Right ventricle myocardium inferior (tissue), 1 donor: ENCODE measurements around the gene STARD13. TPM values are rescaled to one million over a fixed set of nuclear protein-coding genes. Genes with fewer than 3 reads are reported as not detected.
A peak's percentile ranks its signal among the peaks of the same experiment; 100 is the strongest.

ENCODE experiments used
- ATAC-seq: fragments of 200-7000 bp; cut with Tn5 transposase; one replicate; pipeline ENCODE4 v1.9.1; 2020; ENCODE audit warnings: mild to moderate bottlenecking, moderate library complexity
- DNase-seq: peaks from one replicate; pipeline ENCODE4 v3.0.0; 2021; ENCODE audit errors: missing footprints
- intact Hi-C: fragments of 100-400 bp; cut with DNase I; formaldehyde crosslinking; loops from one replicate; pipeline ENCODE4 v1.11.0; 2022
- total RNA-seq: library from RNA; stranded (reverse); fragmentation: NEBNext Ultra II Directional; extraction: Animal tissue kit (Norgen Biotek cat#: 25700); gene quantifications from one replicate; pipeline ENCODE4 v1.2.1, GENCODE V29; 2021
- donor health status: DM: no; HTN: yes; CAD: no; lungs with severe emphysema.

STARD13 gene
- total RNA-seq, 1 donor from 2014 or later, result 36.4 TPM

DNA sequence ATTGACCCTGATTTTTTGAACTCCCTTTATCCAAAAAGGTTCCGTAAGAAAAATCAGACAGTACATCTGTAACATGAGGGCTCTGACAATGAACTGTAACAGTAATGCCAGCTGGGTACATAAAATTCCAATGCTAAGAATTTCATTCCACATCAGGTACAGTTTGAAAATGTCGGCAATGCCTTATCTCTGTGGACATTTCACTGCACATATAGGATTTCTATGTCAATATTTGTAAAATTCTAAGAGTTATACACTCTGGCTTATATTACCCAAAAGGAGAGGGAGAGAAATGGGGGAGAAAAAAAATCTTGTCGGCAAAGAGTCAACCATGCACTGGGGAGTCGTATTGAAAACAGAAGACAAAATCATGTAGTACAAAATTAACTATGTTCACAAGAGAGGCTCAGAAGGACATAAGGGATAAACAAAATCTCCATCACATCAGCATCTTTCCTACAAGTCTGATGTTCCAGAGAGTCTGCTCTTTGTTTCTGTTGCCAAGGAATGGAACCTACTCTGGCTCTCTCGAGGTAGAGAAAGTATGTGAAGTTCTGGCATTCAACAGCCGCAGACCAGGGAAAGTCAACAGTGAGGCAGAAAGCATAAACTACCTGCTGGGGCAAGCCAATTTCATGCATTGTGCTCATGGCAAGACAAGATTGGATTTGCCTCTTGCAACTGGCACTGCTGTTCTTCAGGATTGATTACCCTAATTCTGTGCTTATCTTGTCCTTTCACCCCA, 72.4 kb downstream of the STARD13 start:
- no peak for ATAC-seq
- intact Hi-C loops, result no loop called here
- no peak for DNase-seq

DNA sequence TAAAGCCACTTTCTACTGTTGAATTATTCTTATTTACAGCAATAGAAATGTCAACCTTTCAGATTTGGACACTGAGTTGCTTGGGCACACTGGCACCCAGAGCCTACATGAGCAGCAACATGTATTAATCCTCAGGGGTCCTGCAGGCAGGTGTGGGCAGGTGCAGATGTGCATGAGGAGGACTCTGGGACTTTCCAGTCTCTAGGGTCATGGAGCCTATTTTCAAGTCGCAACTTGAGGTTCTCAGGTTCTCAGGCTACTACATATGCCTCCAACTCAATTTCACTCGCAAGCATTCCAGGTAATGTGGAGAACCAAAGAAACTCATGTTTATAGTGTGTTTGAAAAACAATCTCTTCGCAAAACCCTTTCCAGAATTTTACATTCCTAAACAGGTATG, 73.2 kb downstream of the STARD13 start:
- intact Hi-C loops, result no loop called here
- DNase-seq, result no peak
- no peak for ATAC-seq

DNA sequence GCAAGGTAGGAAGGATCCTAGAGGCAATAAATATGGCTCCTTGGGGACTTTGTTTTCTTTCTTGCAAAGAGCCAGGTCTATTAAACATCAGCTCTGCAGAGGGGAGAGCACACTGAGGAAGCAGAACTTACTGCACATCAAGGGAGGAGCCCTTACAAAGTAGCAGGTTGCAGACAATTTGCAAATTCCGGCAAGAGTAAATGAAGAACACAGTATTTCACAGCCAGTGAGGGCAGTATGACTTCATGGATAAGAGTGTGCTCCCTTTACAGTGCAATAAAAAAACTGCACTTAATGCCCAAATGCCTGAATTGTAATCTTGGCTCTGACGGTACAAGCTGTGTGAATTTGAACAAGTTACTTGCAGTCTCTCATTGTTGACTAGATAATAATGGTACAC, 75.5 kb downstream of the STARD13 start:
- ATAC-seq (no peak), DNase-seq (no peak)
- intact Hi-C loops, result no loop called here

DNA sequence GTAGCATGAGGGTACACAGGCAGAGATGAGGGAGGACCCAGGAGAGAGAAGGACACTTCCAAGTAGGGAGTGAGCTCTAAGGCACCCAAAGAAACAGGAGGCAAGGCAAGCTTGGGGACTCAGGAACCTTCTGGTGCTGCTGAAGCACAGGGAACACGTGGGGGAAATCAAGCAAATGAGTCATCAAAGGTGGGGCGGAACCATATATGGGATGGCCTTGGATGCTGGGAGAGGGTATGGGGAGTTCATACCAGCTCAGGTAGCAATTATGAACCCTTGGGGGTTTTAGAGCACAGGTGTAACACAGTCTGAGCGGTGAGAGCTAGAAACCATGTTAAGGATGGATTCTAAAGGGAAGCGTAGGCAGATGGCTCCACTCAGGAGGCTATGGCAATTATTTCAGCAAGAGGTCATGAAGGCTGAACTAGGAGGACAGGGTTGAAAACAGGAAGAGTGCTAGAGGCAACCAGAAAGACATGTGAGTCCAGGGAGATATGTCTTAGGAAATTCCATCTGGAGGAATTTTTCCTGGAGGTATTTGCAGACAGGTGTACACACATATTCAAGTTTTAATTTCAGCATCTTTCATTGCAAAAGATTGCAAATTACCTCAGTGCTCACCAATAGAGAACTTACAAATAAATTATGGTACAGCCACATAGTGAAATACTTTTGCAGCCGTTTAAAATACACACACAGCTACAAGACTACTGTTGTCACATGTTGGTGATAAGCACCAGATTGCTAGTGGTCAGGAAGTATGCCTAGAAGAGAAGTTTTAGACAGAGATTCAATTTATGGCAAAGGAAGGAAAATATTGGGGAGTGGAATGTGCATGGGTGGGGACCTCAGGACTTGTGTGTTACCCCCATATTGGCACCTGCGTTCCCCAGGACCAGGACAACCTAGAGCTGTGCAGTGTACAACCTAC, 77.0 kb downstream of the STARD13 start:
- ATAC-seq (no peak), DNase-seq (no peak)
- intact Hi-C loops, result loop anchor here (5.0 kb wide), 1 partner anchor 81 kb away; no protein-coding TSS in a partner anchor

DNA sequence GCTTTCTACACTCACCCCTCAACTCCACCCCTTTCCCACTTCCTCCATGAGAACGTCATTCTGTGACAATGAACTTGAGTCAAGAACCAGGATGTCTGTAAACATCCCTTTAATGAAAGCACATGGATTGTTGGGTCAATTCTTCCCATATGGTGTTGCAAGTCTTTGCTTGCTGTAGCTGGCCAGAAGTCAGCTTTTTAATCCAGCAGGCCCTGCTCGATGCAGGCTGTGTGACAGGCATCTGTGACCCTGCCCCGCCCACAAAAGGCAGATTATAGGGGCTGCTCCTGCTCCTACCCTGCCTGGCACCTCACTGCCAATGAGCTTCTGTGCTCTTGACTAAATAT, 78.0 kb downstream of the STARD13 start:
- ATAC-seq (no peak), DNase-seq (no peak)

DNA sequence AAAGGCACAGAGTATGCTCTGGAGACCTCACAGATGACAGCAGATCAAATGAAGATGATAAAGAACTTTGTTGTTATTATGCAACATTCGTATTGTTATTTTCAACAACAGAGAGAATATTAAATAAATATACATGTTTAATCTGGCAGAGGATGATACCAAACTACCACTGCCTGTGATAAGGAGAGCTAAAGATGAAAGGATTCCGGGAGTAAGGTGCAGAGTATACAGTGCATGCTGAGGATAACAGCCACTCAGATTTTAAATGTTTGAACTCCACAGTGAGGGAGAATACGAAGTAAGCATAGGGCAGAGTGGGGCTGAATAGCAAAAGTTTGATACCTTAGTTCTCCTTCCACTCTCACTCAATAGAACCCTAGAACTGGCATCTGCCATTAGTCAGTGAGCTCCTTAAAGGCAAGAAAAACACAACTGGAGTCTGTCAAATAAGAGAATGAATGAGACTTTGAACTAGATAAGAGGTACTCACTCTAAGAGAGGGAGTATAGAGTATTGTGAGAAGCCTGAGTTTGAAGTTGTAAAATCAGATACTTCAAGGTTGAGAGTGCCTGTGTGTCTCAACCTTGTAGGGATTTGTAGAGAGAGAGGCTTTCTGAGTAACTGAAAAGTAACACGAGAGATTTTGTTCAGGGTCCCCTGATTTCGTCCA, 78.5 kb downstream of the STARD13 start:
- intact Hi-C loops, result loop anchor here (5.0 kb wide), 1 partner anchor 80 kb away; no protein-coding TSS in a partner anchor
- DNase-seq, result no peak
- no peak for ATAC-seq

More for the DNA sequence above, 78.0 kb downstream of the STARD13 start:
- intact Hi-C loops, result loop anchor here (5.0 kb wide), 1 partner anchor 80 kb away; no protein-coding TSS in a partner anchor

DNA sequence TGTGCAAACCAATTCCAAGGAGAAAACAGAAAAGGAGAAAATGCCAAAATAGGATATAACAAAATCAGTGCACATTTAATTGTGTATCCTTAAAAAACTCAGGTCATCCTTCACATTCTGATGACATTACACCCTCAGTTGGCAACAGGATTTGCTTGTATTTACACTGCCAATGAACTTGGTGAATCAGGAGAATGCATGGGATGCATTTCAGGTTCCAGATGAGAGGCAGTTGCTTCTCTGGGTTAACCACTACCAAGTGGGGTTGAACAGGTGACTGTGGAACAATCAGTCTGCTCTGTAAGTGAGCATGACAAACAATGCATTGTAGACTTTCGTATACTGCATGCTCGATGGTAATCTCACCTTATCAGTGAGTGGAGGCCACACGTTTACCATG, 79.1 kb downstream of the STARD13 start:
- ATAC-seq (no peak), DNase-seq (no peak)
- intact Hi-C loops, result loop anchor here (5.0 kb wide), 1 partner anchor 79 kb away; no protein-coding TSS in a partner anchor

DNA sequence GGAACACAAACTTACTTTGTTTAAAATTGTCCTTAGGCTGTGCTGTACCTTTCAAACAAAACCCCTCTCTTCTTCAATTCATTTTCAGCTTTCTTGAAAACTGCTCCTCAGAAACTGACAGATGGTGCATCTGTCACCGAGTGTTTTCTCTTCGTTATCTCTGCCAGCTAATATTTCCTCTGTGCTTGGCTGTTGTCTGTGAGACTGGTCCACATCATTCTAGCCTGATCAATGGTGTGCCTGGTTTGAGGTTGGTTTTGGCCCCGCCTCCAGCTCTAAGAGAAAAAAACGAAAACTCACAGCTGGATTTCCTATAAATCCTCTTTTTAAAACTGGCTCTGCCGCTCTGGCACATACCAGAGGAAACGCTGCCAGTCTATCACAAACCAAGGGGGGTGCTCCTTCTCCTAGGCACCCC, 79.7 kb downstream of the STARD13 start:
- DNase-seq, result no peak
- no peak for ATAC-seq
- intact Hi-C loops, result loop anchor here (5.0 kb wide), 1 partner anchor 79 kb away; no protein-coding TSS in a partner anchor

DNA sequence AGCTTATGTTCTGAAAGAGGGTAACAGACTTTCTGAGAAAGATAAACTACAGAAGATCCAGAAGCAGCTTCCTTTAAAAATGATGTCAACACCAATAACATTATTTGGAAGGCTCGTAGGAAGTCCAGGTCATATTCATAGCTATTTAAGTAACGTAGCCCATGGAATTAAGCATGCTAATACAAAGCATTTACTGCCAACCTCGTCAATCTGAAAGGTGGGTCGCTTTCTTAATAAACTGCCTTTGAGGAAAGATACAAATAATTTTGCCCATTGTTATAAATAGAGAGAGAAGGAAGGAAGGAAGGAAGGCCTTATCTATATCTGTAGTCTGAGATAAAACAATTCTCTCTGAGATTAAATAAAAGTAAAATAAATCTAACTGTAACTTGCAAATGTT, 80.3 kb downstream of the STARD13 start:
- DNase-seq (no peak), ATAC-seq (no peak)
- intact Hi-C loops, result loop anchor here (5.0 kb wide), 1 partner anchor 78 kb away; no protein-coding TSS in a partner anchor

DNA sequence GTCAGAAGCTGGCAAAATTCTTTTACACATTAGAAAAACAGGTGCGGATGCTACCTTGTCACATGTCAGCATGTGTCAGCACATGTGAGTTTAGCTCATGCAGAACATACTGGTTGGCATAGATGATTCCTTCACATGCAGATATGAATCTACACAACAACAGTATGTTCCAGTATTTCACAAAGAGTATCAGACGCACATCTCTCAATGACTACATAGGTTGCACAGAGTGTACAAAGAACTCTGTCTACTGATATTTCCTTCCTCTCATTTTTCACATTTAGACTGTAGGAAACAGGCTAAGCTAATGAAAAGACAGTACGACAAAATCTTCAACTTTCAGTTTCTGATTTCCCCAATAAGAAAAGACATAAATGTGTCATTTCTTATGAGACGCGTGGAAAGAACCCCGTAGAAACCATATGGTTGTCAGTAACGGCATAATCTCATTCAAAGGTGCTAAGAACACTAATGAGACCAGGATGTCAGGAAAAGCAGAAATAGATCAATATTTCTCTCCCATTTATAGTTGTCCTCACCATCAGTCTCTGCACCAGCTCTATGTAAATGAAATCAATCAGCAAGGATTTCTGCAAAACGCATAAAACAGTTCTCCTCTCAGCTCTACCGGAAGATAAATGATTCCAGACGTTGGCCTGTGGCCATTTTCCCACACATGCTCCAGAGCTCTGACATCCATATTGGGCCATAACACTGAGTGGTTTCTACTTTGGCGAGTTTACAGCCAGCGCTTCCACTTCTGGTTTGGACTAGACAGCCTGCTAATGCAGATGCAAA, 81.2 kb downstream of the STARD13 start:
- ATAC-seq (peak; percentile 78), DNase-seq (no peak)
- intact Hi-C loops, result no loop called here

DNA sequence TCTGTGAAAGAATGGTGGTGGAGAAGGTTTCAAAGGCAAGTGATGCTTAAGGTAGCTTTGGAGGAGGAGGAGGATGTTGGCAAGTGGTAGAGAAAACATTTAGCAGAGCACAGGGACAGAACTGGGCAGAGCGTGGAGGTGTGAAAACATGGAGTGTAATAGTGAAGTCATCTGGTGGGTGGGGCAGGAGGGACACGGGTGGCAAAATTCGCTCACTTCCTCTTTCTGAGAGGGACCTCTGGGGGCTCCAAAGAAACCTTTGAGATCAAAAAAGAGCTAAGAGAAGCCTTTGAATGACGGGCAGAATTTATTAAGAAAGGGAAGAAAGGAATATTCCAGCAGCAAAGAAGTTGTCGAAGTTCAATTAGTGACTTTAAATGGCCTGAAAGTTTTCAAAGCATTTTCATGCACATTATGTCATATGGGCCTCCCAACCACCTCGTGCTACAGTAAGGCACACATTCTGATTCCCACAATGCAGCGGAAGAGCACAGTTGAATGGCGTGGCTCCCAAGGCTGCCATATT, 82.8 kb downstream of the STARD13 start:
- no peak for DNase-seq
- intact Hi-C loops, result no loop called here
- ATAC-seq, result no peak

DNA sequence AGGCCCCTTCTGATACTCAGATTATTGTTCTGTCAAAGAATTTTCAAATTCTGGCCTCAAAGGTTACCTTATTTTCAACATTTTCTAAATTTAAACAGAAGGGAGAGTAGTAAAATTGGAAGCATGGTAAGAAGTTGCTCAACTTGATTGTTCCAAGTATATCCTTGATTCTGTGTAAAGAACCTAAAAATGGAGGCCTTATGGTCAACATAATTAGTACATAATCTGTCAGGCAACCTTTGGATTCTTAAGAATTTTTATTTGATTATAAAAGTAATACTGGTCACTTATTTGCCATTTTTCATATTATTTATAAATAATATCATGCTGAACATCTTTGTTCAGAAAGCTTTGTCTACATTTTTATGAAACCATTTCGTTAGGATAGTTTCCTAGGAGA, 83.9 kb downstream of the STARD13 start:
- ATAC-seq, result no peak
- DNase-seq, result no peak
- intact Hi-C loops, result no loop called here

DNA sequence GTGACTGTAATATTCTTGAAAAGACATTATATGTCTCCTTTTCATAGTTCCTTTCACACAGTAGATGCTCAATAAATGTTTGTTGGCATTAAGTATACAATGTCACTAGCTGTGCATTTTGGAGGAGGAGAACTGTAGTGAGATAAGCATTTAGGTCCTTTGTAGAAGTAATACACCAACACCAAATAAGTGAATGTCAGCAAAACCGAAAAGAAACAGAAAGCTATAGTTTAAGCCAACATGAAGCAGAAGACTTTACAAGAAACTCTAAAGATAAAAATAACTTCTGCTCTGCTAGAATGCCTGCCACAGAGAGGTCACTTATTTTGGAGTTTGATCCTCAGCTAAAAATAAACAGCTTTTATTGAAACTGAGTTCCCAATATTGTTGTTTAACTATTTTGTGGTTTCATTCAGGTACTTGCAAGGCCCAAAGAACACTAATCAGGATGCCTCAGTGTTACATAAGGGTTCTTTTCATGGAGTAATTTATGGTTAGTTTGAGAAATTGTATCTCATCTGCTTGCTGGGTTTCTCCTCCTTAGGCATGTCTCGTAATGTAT, 86.2 kb downstream of the STARD13 start:
- intact Hi-C loops, result loop anchor here (5.0 kb wide), 1 partner anchor 62 kb away; no protein-coding TSS in a partner anchor
- no peak for ATAC-seq
- DNase-seq, result no peak

DNA sequence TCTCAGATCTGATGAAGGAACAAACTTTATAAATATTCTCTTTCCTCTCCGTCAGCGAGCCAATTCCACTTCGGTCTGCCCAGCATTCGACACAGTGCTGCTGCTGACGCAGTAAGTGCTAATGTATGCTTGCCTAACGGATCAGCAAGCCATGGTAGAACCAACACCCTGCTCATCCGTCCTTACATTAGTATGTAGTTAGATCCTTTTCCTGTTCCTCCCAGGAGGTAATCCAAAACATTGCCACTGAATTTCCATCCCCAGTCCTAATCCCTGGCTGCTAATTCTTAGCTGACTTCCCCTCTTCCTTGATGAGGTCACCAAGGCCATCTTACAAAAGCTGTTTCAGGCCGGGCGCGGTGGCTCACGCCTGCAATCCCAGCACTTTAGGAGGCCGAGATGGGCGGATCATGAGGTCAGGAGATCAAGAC, 88.0 kb downstream of the STARD13 start:
- ATAC-seq, result no peak
- DNase-seq, result no peak
- intact Hi-C loops, result loop anchor here (5.0 kb wide), 1 partner anchor 60 kb away; no protein-coding TSS in a partner anchor

DNA sequence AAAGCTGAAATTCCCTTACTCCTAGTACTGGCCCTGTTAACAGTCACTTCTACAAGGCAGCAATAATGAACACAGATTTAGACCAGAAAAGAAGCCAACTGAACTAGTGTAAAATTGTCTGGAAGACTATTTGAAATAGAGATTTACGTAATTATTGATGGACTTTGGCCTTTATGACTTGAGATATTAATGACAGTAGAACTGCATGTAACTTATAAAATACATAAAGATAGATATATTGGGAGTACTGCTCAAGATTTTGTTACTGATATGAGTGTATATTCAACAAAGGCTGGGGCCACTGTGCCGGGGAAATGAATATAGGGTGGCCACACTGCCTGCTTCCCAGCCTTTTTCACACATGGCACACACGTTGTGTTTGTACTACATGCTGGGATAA, 88.8 kb downstream of the STARD13 start:
- no peak for DNase-seq
- intact Hi-C loops, result loop anchor here (5.0 kb wide), 1 partner anchor 59 kb away; no protein-coding TSS in a partner anchor
- ATAC-seq, result no peak

DNA sequence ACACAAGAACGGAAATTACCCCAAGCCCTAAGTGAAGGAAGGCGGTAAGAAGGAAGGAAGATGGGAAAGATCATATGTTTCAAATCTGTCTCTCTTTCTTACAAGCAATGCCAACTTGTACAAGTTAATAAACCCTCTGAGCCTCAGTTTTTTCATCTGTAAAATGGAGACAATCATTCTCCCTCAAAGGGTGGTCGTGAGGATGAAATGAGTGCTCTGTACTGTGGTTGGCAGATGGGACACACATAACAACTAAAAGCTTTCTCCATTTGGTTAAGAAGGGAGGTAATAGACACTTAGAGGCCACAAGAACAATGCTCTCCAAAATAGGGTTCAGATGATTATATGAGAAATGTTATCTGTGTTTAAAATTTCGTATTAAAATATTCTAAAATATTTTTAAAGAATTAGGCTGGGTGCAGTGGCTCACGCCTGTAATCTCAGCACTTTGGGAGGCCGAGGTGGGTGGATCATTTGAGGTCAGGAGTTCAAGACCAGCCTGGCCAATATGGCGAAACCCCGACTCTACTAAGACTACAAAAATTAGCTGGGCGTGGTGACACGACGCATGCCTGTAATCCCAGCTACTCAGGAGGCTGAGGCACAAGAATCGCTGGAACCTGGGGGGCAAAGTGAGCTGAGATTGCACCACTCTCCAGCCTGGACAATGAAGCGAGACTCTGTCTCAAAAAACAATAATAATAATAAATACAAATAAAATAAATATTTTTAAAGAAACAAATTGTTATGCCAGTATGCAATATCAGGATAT, 89.7 kb downstream of the STARD13 start:
- ATAC-seq (no peak), DNase-seq (no peak)
- intact Hi-C loops, result loop anchor here (5.0 kb wide), 1 partner anchor 59 kb away; no protein-coding TSS in a partner anchor
